SK-N-MC (cell line): ENCODE data around the gene SSPN.

Experiments
- EZH2 ChIP-seq: fragments of 200-600 bp; sonication (generic); IDR thresholded peaks from one replicate; pipeline ENCODE4 v1.6.1; 2017; ENCODE audit warnings: antibody characterized with exemption
- FOXP2 ChIP-seq: optimal IDR thresholded peaks from 2 replicates; pipeline ENCODE3; 2011; ENCODE audit warnings: mild to moderate bottlenecking, moderate library complexity; ENCODE audit not compliant: insufficient read depth; ENCODE audit errors: extremely low read length, control extremely low read depth
- POLR2AphosphoS5 ChIP-seq: IDR thresholded peaks from 2 replicates; pipeline ENCODE4 v1.6.1; 2012; ENCODE audit warnings: mild to moderate bottlenecking, low read depth, low read length, borderline replicate concordance

DNA sequence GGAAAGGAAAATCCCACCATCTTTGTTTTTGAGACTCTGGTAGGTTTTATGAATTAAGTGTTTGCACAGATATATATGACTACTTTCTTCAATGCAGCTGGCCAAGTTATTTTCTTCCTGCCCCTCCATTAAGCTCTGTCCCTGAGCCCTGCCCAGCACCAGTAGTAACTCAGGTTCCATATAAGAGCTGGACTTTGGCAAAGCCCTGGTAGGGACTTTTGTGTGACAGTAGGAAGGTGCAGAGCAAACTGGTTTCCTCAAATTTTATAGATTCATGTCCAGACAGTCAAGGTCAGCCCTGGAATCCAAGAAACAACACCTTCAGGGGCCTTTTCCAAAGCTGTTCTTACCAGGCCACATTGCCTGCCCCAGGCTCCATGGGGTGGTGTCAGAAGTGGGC is 47.3 kb downstream of the SSPN start:
- no peak for TF ChIP-seq EZH2
- TF ChIP-seq POLR2AphosphoS5 = no peak
- TF ChIP-seq FOXP2 = no peak
